GM06990 (cell line): ENCODE data around the gene SKA1.
"Not testable (repeated sequence)": the region's sequence is repeated elsewhere in the genome, so short reads cannot be mapped to it uniquely, and the experiment has no call there.

Experiments used
- DNase-seq: peaks from one replicate; pipeline ENCODE4 v3.0.0-alpha.2; 2011; ENCODE audit not compliant: insufficient read length; ENCODE audit errors: extremely low read depth
- H3K27me3 ChIP-seq: replicated peaks from 2 replicates; pipeline ENCODE4 v1.6.0; 2011; ENCODE audit warnings: low read length; ENCODE audit not compliant: control insufficient read depth, insufficient read depth
- H3K36me3 ChIP-seq: 2 replicates; pipeline ENCODE4 v1.5.1; 2011; ENCODE audit warnings: low read length; ENCODE audit not compliant: control insufficient read depth, insufficient read depth
- H3K4me3 ChIP-seq: replicated peaks from 2 replicates; pipeline ENCODE4 v1.5.1; 2011; ENCODE audit warnings: low read depth, mild to moderate bottlenecking, control low read depth, low read length
- CTCF ChIP-seq: IDR thresholded peaks from 2 replicates; pipeline ENCODE4 v1.5.1; 2011; ENCODE audit warnings: low read length, control low read depth, mild to moderate bottlenecking, inconsistent platforms; ENCODE audit not compliant: insufficient read depth, poor library complexity, severe bottlenecking

Gene SKA1

GRCh38 chr18:50401295-50401694 lies 26.4 kb downstream of the SKA1 start:
- Histone ChIP-seq H3K36me3 (no peaks in the 10 kb centered on the region), H3K4me3 (no peak overlapping the region), H3K27me3 (no peaks in the 10 kb centered on the region)
- TF ChIP-seq CTCF = no peak
- no peak for DNase-seq

- TF ChIP-seq CTCF = no peak
- DNase-seq = peak; percentile 24
- H3K4me3 ChIP-seq = no peak overlapping the region
- H3K27me3 ChIP-seq = no peaks in the 10 kb centered on the region
- no peaks in the 10 kb centered on the region for H3K36me3 ChIP-seq
Measured at GRCh38 chr18:50401888-50402287, 27.0 kb downstream of the SKA1 start.

- not testable (repeated sequence) for H3K4me3 ChIP-seq, DNase-seq, H3K36me3 ChIP-seq, H3K27me3 ChIP-seq
Measured at GRCh38 chr18:50404752-50405581, 30.1 kb downstream of the SKA1 start.

DNA sequence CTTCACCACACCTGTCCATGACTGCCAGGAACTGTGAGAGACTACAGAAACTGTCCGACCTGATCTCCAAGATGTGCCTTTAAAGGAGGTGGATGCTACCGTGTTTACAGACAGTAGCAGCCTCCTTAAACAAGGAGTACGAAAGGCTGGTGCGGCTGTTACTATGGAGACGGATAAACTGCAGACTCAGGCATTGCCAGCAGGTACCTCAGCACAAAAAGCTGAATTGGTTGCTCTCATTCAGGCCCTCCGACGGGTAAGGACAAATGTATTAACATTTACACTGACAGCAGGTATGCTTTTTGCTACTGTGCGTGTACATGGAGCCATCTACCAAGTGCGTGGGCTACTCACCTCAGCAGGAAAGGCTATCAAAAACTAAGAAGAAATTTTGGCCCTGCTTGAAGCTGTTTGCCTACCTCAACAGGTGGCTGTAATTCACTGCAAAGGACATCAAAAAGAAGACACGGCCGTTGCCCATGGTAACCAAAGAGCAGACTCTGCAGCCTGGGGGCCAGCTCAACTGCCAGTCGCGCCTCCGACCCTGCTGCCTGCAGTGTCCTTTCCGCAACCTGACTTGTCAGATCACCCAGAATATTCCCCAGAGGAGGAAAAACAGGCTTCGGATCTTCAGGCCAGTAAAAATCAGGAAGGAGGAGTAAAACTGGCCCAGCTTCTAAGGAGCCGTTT lies 30.9 kb downstream of the SKA1 start:
- H3K36me3 ChIP-seq = no peaks in the 10 kb centered on the region
- no peak for TF ChIP-seq CTCF
- H3K27me3 ChIP-seq = no peaks in the 10 kb centered on the region
- no peak for DNase-seq
- H3K4me3 ChIP-seq = no peak overlapping the region

GRCh38 chr18:50409236-50409635 lies 34.4 kb downstream of the SKA1 start:
- Histone ChIP-seq H3K36me3 (no peaks in the 10 kb centered on the region), H3K4me3 (no peak overlapping the region), H3K27me3 (no peaks in the 10 kb centered on the region)
- DNase-seq = no peak
- TF ChIP-seq CTCF = no peak

- TF ChIP-seq CTCF = no peak
- Histone ChIP-seq H3K36me3 (no peaks in the 10 kb centered on the region), H3K27me3 (no peaks in the 10 kb centered on the region), H3K4me3 (no peak overlapping the region)
- DNase-seq = peak; percentile 5
Measured at GRCh38 chr18:50410008-50410407, 35.2 kb downstream of the SKA1 start.
